H1 (cell line): ENCODE results near the gene AGPAT2. TPM values are rescaled to one million over a fixed set of nuclear protein-coding genes. Genes with fewer than 3 reads are reported as not detected.
A peak's percentile ranks its signal among the peaks of the same experiment; 100 is the strongest.

ENCODE experiments used
- CTCF ChIA-PET: fragments of 300-600 bp; sonication (Branson Sonifier 250); formaldehyde crosslinking; loops from one replicate; lab custom pipeline; 2021; ENCODE audit not compliant: partially characterized antibody; lab: Charles Lee
- POLR2A ChIA-PET: fragments of 300-600 bp; sonication (Branson Sonifier 250); formaldehyde crosslinking; loops from one replicate; lab custom pipeline; 2021; ENCODE audit warnings: inconsistent platforms; ENCODE audit not compliant: partially characterized antibody; lab: Charles Lee
- DNase-seq, 2 experiments: peaks; one replicate each; pipeline versions ENCODE4 v3.0.0 to v3.0.0-alpha.2; 2010 to 2022; ENCODE audit warnings: low spot score in 2 of 2, low read depth in 1 of 2, mixed read lengths in 1 of 2
- FAIRE-seq: peaks from 2 replicates; lab custom pipeline; 2011; peaks lifted over from hg19 to GRCh38; lab: Jason Lieb, UNC
- H2AFZ ChIP-seq: 2 replicates; pipeline ENCODE4 v1.8.1; 2012; ENCODE audit warnings: low read length, inconsistent platforms
- H2AK5ac ChIP-seq: 2 replicates; pipeline ENCODE4 v1.6.1; 2013; ENCODE audit warnings: low read depth, low read length
- H2BK120ac ChIP-seq: replicated peaks from 2 replicates; pipeline ENCODE3; 2013; ENCODE audit warnings: low read depth, low read length, inconsistent platforms
- H2BK12ac ChIP-seq: 2 replicates; pipeline ENCODE4 v1.6.1; 2013; ENCODE audit warnings: low read depth, low read length
- H2BK15ac ChIP-seq: 2 replicates; pipeline ENCODE4 v1.6.1; 2013; ENCODE audit warnings: low read length
- H2BK20ac ChIP-seq: 2 replicates; pipeline ENCODE4 v1.6.1; 2013; ENCODE audit warnings: low read length
- H2BK5ac ChIP-seq: 2 replicates; pipeline ENCODE4 v1.6.1; 2013; ENCODE audit warnings: low read depth, low read length
- H3K14ac ChIP-seq: 2 replicates; pipeline ENCODE4 v1.6.1; 2013; ENCODE audit warnings: inconsistent platforms; ENCODE audit not compliant: insufficient read length
- H3K18ac ChIP-seq: 2 replicates; pipeline ENCODE4 v1.6.1; 2013; ENCODE audit warnings: low read length; ENCODE audit errors: extremely low read depth
- H3K23ac ChIP-seq: 2 replicates; pipeline ENCODE4 v1.6.1; 2013; ENCODE audit warnings: inconsistent platforms; ENCODE audit not compliant: insufficient read length
- H3K23me2 ChIP-seq: 2 replicates; pipeline ENCODE4 v1.6.1; 2013; ENCODE audit warnings: low read depth, low read length
- H3K27ac ChIP-seq: 2 replicates; pipeline ENCODE4 v1.6.1; 2011; ENCODE audit warnings: low read depth, low read length, inconsistent platforms
- H3K27me3 ChIP-seq, 4 experiments: replicated peaks in 1 of 4; 1 replicate in 1 of 4; 2 replicates in 3 of 4; pipeline versions ENCODE4 v1.6.1 to v1.8.1; 2011 to 2013; ENCODE audit warnings: low read length in 3 of 4, mild to moderate bottlenecking in 3 of 4, inconsistent platforms in 2 of 4, mixed read lengths in 2 of 4, moderate library complexity in 1 of 4; ENCODE audit not compliant: control insufficient read depth in 3 of 4, insufficient read depth in 3 of 4; ENCODE audit errors: extremely low read depth in 1 of 4
- H3K36me3 ChIP-seq, 4 experiments: 2 replicates each; pipeline versions ENCODE4 v1.6.1 to v1.8.1; 2011 to 2013; ENCODE audit warnings: mild to moderate bottlenecking in 4 of 4, low read length in 3 of 4, moderate library complexity in 2 of 4, control low read depth in 1 of 4, inconsistent platforms in 1 of 4; ENCODE audit not compliant: insufficient read depth in 4 of 4, control insufficient read depth in 2 of 4
- H3K4ac ChIP-seq: replicated peaks from 2 replicates; pipeline ENCODE3; 2013; ENCODE audit warnings: low read length, low read depth, mixed read lengths, inconsistent platforms; ENCODE audit not compliant: insufficient read length
- H3K4me1 ChIP-seq, 4 experiments: replicated peaks in 1 of 4; 1 replicate in 1 of 4; 2 replicates in 3 of 4; pipeline versions ENCODE4 v1.6.1 to v1.8.1; 2011 to 2013; ENCODE audit warnings: low read length in 3 of 4, inconsistent platforms in 2 of 4, mixed read lengths in 1 of 4; ENCODE audit not compliant: insufficient read depth in 4 of 4, control insufficient read depth in 3 of 4
- H3K4me2 ChIP-seq, 2 experiments: 2 replicates each; pipeline versions ENCODE4 v1.6.1 to v1.8.1; 2011 to 2013; ENCODE audit warnings: low read depth in 2 of 2, low read length in 2 of 2, control low read depth in 1 of 2, inconsistent platforms in 1 of 2, mild to moderate bottlenecking in 1 of 2; ENCODE audit not compliant: insufficient read depth in 1 of 2
- H3K4me3 ChIP-seq, 4 experiments: fragments of 200-600, 300-600 bp in 1 of 4; sonication (generic), shearing (Covaris generic), sonication (Bioruptor Twin) in 1 of 4; 2 replicates each; pipeline versions ENCODE4 v1.5.1 to v1.8.1; 2011 to 2016; ENCODE audit warnings: low read length in 4 of 4, low read depth in 3 of 4, control low read depth in 2 of 4, inconsistent platforms in 2 of 4, mild to moderate bottlenecking in 2 of 4, mixed read lengths in 1 of 4, moderate library complexity in 1 of 4; ENCODE audit not compliant: insufficient read depth in 2 of 4; ENCODE audit errors: extremely low read depth in 1 of 4
- H3K56ac ChIP-seq: replicated peaks from 2 replicates; pipeline ENCODE3; 2013; ENCODE audit warnings: low read depth, mild to moderate bottlenecking, mixed read lengths, low read length, inconsistent platforms; ENCODE audit not compliant: insufficient read length
- H3K79me1 ChIP-seq: 2 replicates; pipeline ENCODE4 v1.6.1; 2013; ENCODE audit warnings: low read depth, low read length, control low read depth
- H3K79me2 ChIP-seq, 2 experiments: 2 replicates each; pipeline versions ENCODE4 v1.6.1 to v1.8.1; 2012 to 2013; ENCODE audit warnings: low read length in 2 of 2, mild to moderate bottlenecking in 2 of 2, inconsistent platforms in 1 of 2; ENCODE audit not compliant: insufficient read depth in 2 of 2, control insufficient read depth in 1 of 2
- H3K9ac ChIP-seq, 4 experiments: replicated peaks in 1 of 4; 1 replicate in 1 of 4; 2 replicates in 3 of 4; pipeline versions ENCODE4 v1.6.1 to v1.8.1; 2011 to 2013; ENCODE audit warnings: low read depth in 3 of 4, low read length in 3 of 4, control low read depth in 2 of 4, mild to moderate bottlenecking in 2 of 4, moderate library complexity in 2 of 4, inconsistent platforms in 1 of 4; ENCODE audit errors: extremely low read depth in 1 of 4
- H3K9me3 ChIP-seq, 2 experiments: 2 replicates each; pipeline versions ENCODE4 v1.6.1 to v1.8.1; 2012 to 2013; ENCODE audit warnings: mild to moderate bottlenecking in 2 of 2, moderate library complexity in 2 of 2, control low read depth in 1 of 2, inconsistent platforms in 1 of 2, low read depth in 1 of 2, low read length in 1 of 2, mixed read lengths in 1 of 2; ENCODE audit not compliant: insufficient read depth in 2 of 2
- H4K20me1 ChIP-seq, 2 experiments: replicated peaks in 1 of 2; 2 replicates each; pipeline versions ENCODE3 to v1.8.1; 2011 to 2013; ENCODE audit warnings: inconsistent platforms in 2 of 2, low read length in 2 of 2, mild to moderate bottlenecking in 1 of 2; ENCODE audit not compliant: insufficient read depth in 2 of 2, control insufficient read depth in 1 of 2
- H4K5ac ChIP-seq: 2 replicates; pipeline ENCODE4 v1.6.1; 2013; ENCODE audit warnings: low read length, low read depth, mixed read lengths, inconsistent platforms; ENCODE audit not compliant: insufficient read length
- H4K8ac ChIP-seq: 2 replicates; pipeline ENCODE4 v1.8.0; 2013; ENCODE audit warnings: mild to moderate bottlenecking, moderate library complexity, low read length, inconsistent platforms; ENCODE audit not compliant: insufficient read depth; ENCODE audit errors: extremely low read depth
- H4K91ac ChIP-seq: replicated peaks from 2 replicates; pipeline ENCODE3; 2013; ENCODE audit warnings: low read length, mixed read lengths, inconsistent platforms; ENCODE audit not compliant: insufficient read length
- BACH1 ChIP-seq: IDR thresholded peaks from 2 replicates; pipeline ENCODE4 v1.6.1; 2012; ENCODE audit warnings: low read length, improper control_type of control experiment
- HDAC2 ChIP-seq, 2 experiments: fragments of 300-600 bp in 1 of 2; sonication (generic) in 1 of 2; IDR thresholded peaks; 2 replicates each; pipeline ENCODE4 v1.6.1; 2011 to 2012; ENCODE audit warnings: low read depth in 2 of 2, low read length in 2 of 2, mild to moderate bottlenecking in 2 of 2, moderate library complexity in 2 of 2, borderline replicate concordance in 1 of 2, inconsistent platforms in 1 of 2
- KDM5A ChIP-seq: fragments of 200-600 bp; IDR thresholded peaks from 2 replicates; pipeline ENCODE4 v1.7.1; 2012; ENCODE audit warnings: mild to moderate bottlenecking, low read length, inconsistent platforms, mixed read lengths
- WGBS, 2 experiments: shearing (Covaris generic) in 1 of 2; methylation state at CpG; one replicate each; pipeline versions ENCODE4 v1.1.6 to v1.1.7; 2013 to 2015; ENCODE audit warnings: low lambda C conversion rate in 2 of 2, mixed read lengths in 2 of 2, inconsistent platforms in 1 of 2, low coverage in 1 of 2, missing lambda C conversion rate in 1 of 2; ENCODE audit not compliant: insufficient replicate concordance in 2 of 2, insufficient coverage in 1 of 2, insufficient read length in 1 of 2; ENCODE audit errors: extremely low coverage in 1 of 2, missing lambda C conversion rate in 1 of 2; 5-methylcytosine and 5-hydroxymethylcytosine counted together
- polyA plus RNA-seq, 7 experiments: library from polyadenylated mRNA; depleted of rRNA in 3 of 7; stranded (reverse) in 5 of 7; unstranded in 2 of 7; fragments of >200 nt in 5 of 7; fragments of 200-250 nt in 2 of 7; gene quantifications; 1 replicate in 5 of 7; 2 replicates in 1 of 7; 4 replicates in 1 of 7; pipeline versions ENCODE4 v1.2.1 to v1.2.3, GENCODE V29; 2011 to 2013; ENCODE audit warnings: missing spikeins in 2 of 7, mixed read lengths in 2 of 7
- total RNA-seq: library from RNA; stranded (reverse); fragmentation: NEBNext Ultra II Directional; extraction: Animal tissue kit (Norgen Biotek cat#: 25700); gene quantifications from 2 replicates; pipeline ENCODE4 v1.2.1, GENCODE V29; 2021

The AGPAT2 gene
- total and polyA plus RNA-seq, 2 of the 8 experiments (the other 6 are each of a cell fraction or from before 2014, with no cell fraction given) = 31.6 to 37.6 TPM

GRCh38 chr9:136673975-136674785 is 13.1 kb downstream of the AGPAT2 start:
- Histone ChIP-seq H3K23me2 (no peaks in the 10 kb centered on the region), H4K8ac (no peak overlapping the region), H3K9ac (no peak overlapping the region), H3K27me3 (no peaks in the 10 kb centered on the region), H3K9me3 (no peaks in the 10 kb centered on the region), H3K18ac (no peak overlapping the region), H2AK5ac (no peak overlapping the region), H3K4me2 (no peak overlapping the region), H4K20me1 (peaks cover 0 to 4% of the 10 kb centered on the region in 2 experiments), H2BK12ac (0 out of 2 replicates have a peak overlapping the region, but pooled peaks have one; percentile 33), H3K79me1 (no peaks in the 10 kb centered on the region), H3K14ac (no peak overlapping the region), H3K23ac (no peak overlapping the region), H3K4ac (no peak overlapping the region), H2BK15ac (no peak overlapping the region), H4K91ac (no peak overlapping the region), H3K4me1 (peaks cover 0 to 4% (median 0%) of the 10 kb centered on the region in 4 experiments; a peak in 1 of 7 replicates), H4K5ac (no peak overlapping the region), H2BK5ac (0 out of 2 replicates have a peak overlapping the region, but pooled peaks have one; percentile 5), H2BK20ac (no peak overlapping the region), H3K27ac (no peak overlapping the region), H2AFZ (no peak overlapping the region), H3K56ac (no peak overlapping the region), H3K4me3 (no peak overlapping the region), H2BK120ac (no peak overlapping the region), H3K36me3 (no peaks in the 10 kb centered on the region; a peak in 2 of 8 replicates), H3K79me2 (no peaks in the 10 kb centered on the region)
- DNase-seq = no peak
- TF ChIP-seq BACH1 (no peak), KDM5A (no peak), HDAC2 (IDR thresholded peaks at IDR 0.05; ENCODE audit: borderline replicate concordance in 1 of 2, low read depth in 2 of 2, low read length in 2 of 2) (no peak)
- ChIA-PET POLR2A (interaction anchor here (0.9 to 3.2 kb wide), 4 partner anchors 9 to 53 kb away, joined by 3 to 15 read pairs (median 4); no protein-coding TSS in a partner anchor), CTCF (interaction anchor here (0.6 to 6.5 kb wide), 6 partner anchors 9 to 215 kb away, joined by 3 to 125 read pairs (median 11); partner anchors contain the start of gene AGPAT2)
- FAIRE-seq = no peak
- 94% methylated on average over 26 of the region's 26 CpGs; no CpG with 5 or more reads in 1 of the 2 experiments for WGBS, 2 experiments
